GM12878 (cell line): Measurements from ENCODE around the gene TRRAP. TPM values are rescaled to one million over a fixed set of nuclear protein-coding genes. Genes with fewer than 3 reads are reported as not detected.

Source experiments
- ATAC-seq: fragments of 200-7000 bp; cut with Tn5 transposase; 3 replicates; pipeline ENCODE4 v1.9.1; 2020; ENCODE audit warnings: mild to moderate bottlenecking, moderate library complexity
- BruUV-seq: library from RNA; stranded (reverse); fragments of 400-500 nt; replicated peaks from 2 replicates; lab custom pipeline; 2021; lab: Mats Ljungman, UMichigan
- CTCF ChIA-PET: fragments of 300-600 bp; sonication (Branson Sonifier 250); formaldehyde crosslinking; extraction: SDS; loops from one replicate; lab custom pipeline; 2021; ENCODE audit warnings: inconsistent platforms; lab: Yijun Ruan, JAX
- POLR2A ChIA-PET: fragments of 350-600 bp; formaldehyde crosslinking; extraction: SDS; loops from one replicate; lab custom pipeline; 2021; ENCODE audit warnings: inconsistent platforms; lab: Charles Lee
- RAD21 ChIA-PET: fragments of 300-600 bp; sonication (Branson Sonifier 250); formaldehyde crosslinking; loops from one replicate; lab custom pipeline; 2023; ENCODE audit warnings: antibody characterized with exemption; ENCODE audit not compliant: unreplicated experiment; lab: Charles Lee
- SMC1A ChIA-PET: fragments of 300-600 bp; sonication (Branson Sonifier 250); formaldehyde crosslinking; loops from one replicate; lab custom pipeline; 2023; ENCODE audit not compliant: unreplicated experiment, uncharacterized antibody; lab: Charles Lee
- DNase-seq: peaks from one replicate; pipeline ENCODE4 v3.0.0-alpha.2; 2011; ENCODE audit warnings: low read depth, low spot score
- FAIRE-seq: peaks from 3 replicates; lab custom pipeline; 2011; peaks lifted over from hg19 to GRCh38; lab: Jason Lieb, UNC
- H2AFZ ChIP-seq: 2 replicates; pipeline ENCODE4 v1.6.0; 2011; ENCODE audit warnings: low read depth, low read length, control low read depth; ENCODE audit not compliant: control insufficient read depth
- H3K27ac ChIP-seq: 2 replicates; pipeline ENCODE4 v1.5.1; 2011; ENCODE audit warnings: control low read depth; ENCODE audit not compliant: control insufficient read depth, insufficient read depth
- H3K27me3 ChIP-seq, 2 experiments: replicated peaks in 1 of 2; 2 replicates each; pipeline versions ENCODE4 v1.6.0 to v1.6.1; 2011; ENCODE audit warnings: low read length in 1 of 2; ENCODE audit not compliant: control insufficient read depth in 2 of 2, insufficient read depth in 2 of 2
- H3K36me3 ChIP-seq, 2 experiments: 2 replicates each; pipeline ENCODE4 v1.5.1; 2011; ENCODE audit warnings: low read length in 1 of 2; ENCODE audit not compliant: control insufficient read depth in 2 of 2, insufficient read depth in 2 of 2
- H3K4me1 ChIP-seq: 2 replicates; pipeline ENCODE4 v1.6.1; 2011; ENCODE audit warnings: mild to moderate bottlenecking, low read length, moderate library complexity, mixed read lengths; ENCODE audit not compliant: control insufficient read depth, insufficient read depth
- H3K4me2 ChIP-seq: 2 replicates; pipeline ENCODE4 v1.6.0; 2011; ENCODE audit warnings: control low read depth; ENCODE audit not compliant: control insufficient read depth, insufficient read depth
- H3K4me3 ChIP-seq: fragments of 200-600 bp; sonication (generic); 2 replicates; pipeline ENCODE4 v1.5.1; 2016
- H3K79me2 ChIP-seq: 2 replicates; pipeline ENCODE4 v1.6.0; 2011; ENCODE audit warnings: low read length; ENCODE audit not compliant: control insufficient read depth, insufficient read depth
- H3K9ac ChIP-seq: 2 replicates; pipeline ENCODE4 v1.8.0; 2011; ENCODE audit warnings: low read length, control low read depth, mixed read lengths; ENCODE audit not compliant: control insufficient read depth, insufficient read depth
- H3K9me3 ChIP-seq: replicated peaks from 3 replicates; pipeline ENCODE4 v1.5.1; 2011; ENCODE audit warnings: mild to moderate bottlenecking, low read length; ENCODE audit not compliant: control insufficient read depth, insufficient read depth
- H4K20me1 ChIP-seq: 2 replicates; pipeline ENCODE4 v1.6.0; 2011; ENCODE audit not compliant: control insufficient read depth, insufficient read depth
- BHLHE40 ChIP-seq, 2 experiments: fragments of 450-650 bp in 1 of 2; IDR thresholded peaks; 2 replicates each; pipeline ENCODE4 v1.6.1; 2011 to 2017; ENCODE audit warnings: low read depth in 2 of 2, borderline replicate concordance in 1 of 2, improper control_type of control experiment in 1 of 2, low read length in 1 of 2, mild to moderate bottlenecking in 1 of 2
- CBFB ChIP-seq: IDR thresholded peaks from 2 replicates; pipeline ENCODE4 v1.6.1; 2016; ENCODE audit warnings: antibody characterized with exemption, low read depth
- CEBPB ChIP-seq, 2 experiments: fragments of 150-350 bp in 1 of 2; IDR thresholded peaks; 2 replicates each; pipeline ENCODE4 v1.6.1; 2012 to 2014; ENCODE audit warnings: low read depth in 2 of 2, low read length in 2 of 2, borderline replicate concordance in 1 of 2, inconsistent platforms in 1 of 2
- CHD4 ChIP-seq: fragments of 200-600 bp; sonication (generic); IDR thresholded peaks from 2 replicates; pipeline ENCODE4 v1.6.1; 2016; ENCODE audit warnings: mild to moderate bottlenecking
- CUX1 ChIP-seq: IDR thresholded peaks from 2 replicates; pipeline ENCODE4 v1.6.1; 2012; ENCODE audit warnings: improper control_type of control experiment, low read depth, low read length; ENCODE audit not compliant: insufficient replicate concordance
- RAD51 ChIP-seq: fragments of 450-650 bp; IDR thresholded peaks from 2 replicates; pipeline ENCODE4 v1.6.1; 2016; ENCODE audit warnings: moderate library complexity, mild to moderate bottlenecking, inconsistent platforms
- RFX5 ChIP-seq: IDR thresholded peaks from 2 replicates; pipeline ENCODE4 v1.6.1; 2011; ENCODE audit warnings: low read depth, low read length, improper control_type of control experiment
- SIN3A ChIP-seq: IDR thresholded peaks from 2 replicates; pipeline ENCODE4 v1.6.1; 2012; ENCODE audit warnings: low read depth, low read length, improper control_type of control experiment
- USF1 ChIP-seq: IDR thresholded peaks from 2 replicates; pipeline ENCODE4 v1.6.1; 2011; ENCODE audit warnings: borderline replicate concordance, low read depth, mild to moderate bottlenecking, moderate library complexity, mixed read lengths, low read length; ENCODE audit not compliant: insufficient read depth; ENCODE audit errors: extremely low read length
- YY1 ChIP-seq: IDR thresholded peaks from 2 replicates; pipeline ENCODE4 v1.6.1; 2011; ENCODE audit warnings: low read depth, mild to moderate bottlenecking, low read length
- ZBTB40 ChIP-seq: fragments of 450-650 bp; IDR thresholded peaks from 2 replicates; pipeline ENCODE4 v1.6.1; 2016; ENCODE audit warnings: mild to moderate bottlenecking, moderate library complexity, borderline replicate concordance
- WGBS: methylation state at CpG from one replicate; pipeline ENCODE4 v1.1.6; 2016; ENCODE audit warnings: low lambda C conversion rate; ENCODE audit not compliant: insufficient replicate concordance, insufficient coverage; ENCODE audit errors: missing lambda C conversion rate; 5-methylcytosine and 5-hydroxymethylcytosine counted together
- in situ Hi-C: fragments of 300-500 bp; cut with MboI; formaldehyde crosslinking; loops from 9 replicates; pipeline ENCODE4 v1.14.3; 2018; ENCODE audit warnings: mixed read lengths
- intact Hi-C: fragments of 100-400 bp; cut with micrococcal nuclease; formaldehyde crosslinking; loops from one replicate; pipeline ENCODE4 v1.14.2; 2022; ENCODE audit not compliant: unreplicated experiment
- polyA plus RNA-seq, 11 experiments: library from polyadenylated mRNA; depleted of rRNA in 4 of 11; unstranded in 6 of 11; stranded (reverse) in 5 of 11; fragments of >200 nt; fragmentation: Nextera tagmentation in 4 of 11; fragmentation: Illumina TruSeq in 1 of 11; extraction: Ambion mirVana in 4 of 11; extraction: Trizol in 1 of 11; gene quantifications; 1 replicate in 1 of 11; 2 replicates in 10 of 11; pipeline versions ENCODE4 v1.2.1 to v1.2.3, GENCODE V29; 2011 to 2016; ENCODE audit warnings: inconsistent platforms in 2 of 11, missing spikeins in 2 of 11, low read depth in 1 of 11
- total RNA-seq, 4 experiments: library from RNA; depleted of rRNA in 3 of 4; stranded (reverse); fragments of >200 nt in 3 of 4; fragmentation: Illumina TruSeq in 1 of 4; extraction: Trizol in 1 of 4; gene quantifications; 2 replicates each; pipeline versions ENCODE4 v1.2.1 to v1.2.3, GENCODE V29; 2013 to 2021

TRRAP gene
- total and polyA plus RNA-seq, 10 of the 15 experiments (the other 5 are each of a cell fraction or from before 2014, with no cell fraction given), result 1.1 to 39.3 (median 8.5) TPM

GRCh38 chr7:98922392-98923187, 44.3 kb downstream of the TRRAP start:
- no peak for FAIRE-seq
- 96% methylated on average over 12 of the region's 12 CpGs for WGBS
- CTCF ChIA-PET, result no interaction called here
- no peaks in the 10 kb centered on the region for H3K9me3 ChIP-seq
- SMC1A ChIA-PET, result no interaction called here
- no peaks in the 10 kb centered on the region for H4K20me1 ChIP-seq
- no peak overlapping the region for H2AFZ ChIP-seq
- intact Hi-C loops, result no loop called here
- no peak overlapping the region for H3K9ac ChIP-seq
- DNase-seq, result no peak
- in situ Hi-C loops, result no loop called here
- no peak overlapping the region for H3K4me2 ChIP-seq
- POLR2A ChIA-PET, result no interaction called here
- H3K27ac ChIP-seq, result no peak overlapping the region
- H3K79me2 ChIP-seq, result no peaks in the 10 kb centered on the region
- no peak for ATAC-seq
- peaks cover 21 to 36% of the 10 kb centered on the region in 2 experiments; a peak in 3 of 4 replicates for H3K36me3 ChIP-seq
- H3K4me1 ChIP-seq, result no peaks in the 10 kb centered on the region
- no peaks in the 10 kb centered on the region for H3K27me3 ChIP-seq
- BruUV-seq, result no TSS peak
- RAD21 ChIA-PET, result interaction anchor here (0.5 kb wide), 1 partner anchor 13 kb away, joined by 4 read pairs; no protein-coding TSS in a partner anchor
- no peak overlapping the region for H3K4me3 ChIP-seq
- TF ChIP-seq CHD4, result no peak
- TF ChIP-seq CUX1, result no peak
- TF ChIP-seq CEBPB (IDR thresholded peaks at IDR 0.05; ENCODE audit: borderline replicate concordance in 1 of 2, low read depth in 2 of 2, low read length in 2 of 2), result no peak
- no peak for TF ChIP-seq YY1
- no peak for TF ChIP-seq CBFB
- no peak for TF ChIP-seq RAD51
- no peak for TF ChIP-seq RFX5
- TF ChIP-seq ZBTB40, result no peak
- TF ChIP-seq BHLHE40 (IDR thresholded peaks at IDR 0.05; ENCODE audit: borderline replicate concordance in 1 of 2, low read depth in 2 of 2, low read length in 1 of 2), result no peak
- TF ChIP-seq USF1, result no peak
- TF ChIP-seq SIN3A, result no peak
